ENCODE results near the gene COL4A5.
A peak's percentile ranks its signal among the peaks of the same experiment; 100 is the strongest.

Gene COL4A5

GRCh38 chrX:108671526-108671925 lies 231.9 kb downstream of the COL4A5 start:
- H3K9me3 ChIP-seq (ENCODE audit: control extremely low read depth in 1 of 5, control insufficient read depth in 4 of 5, insufficient read depth in 2 of 5, low read depth in 1 of 5, low read length in 4 of 5), result no peaks in the 10 kb centered on the region
- H3K4me1 ChIP-seq (ENCODE audit: control extremely low read depth in 1 of 4, control insufficient read depth in 4 of 4, insufficient read depth in 4 of 4, low read length in 3 of 4), result no peaks in the 10 kb centered on the region
- no peak for DNase-seq
- no peak overlapping the region for H3K4me3 ChIP-seq (ENCODE audit: control insufficient read depth in 1 of 7, extremely low read depth in 1 of 7, insufficient read depth in 4 of 7, low read depth in 2 of 7, low read length in 6 of 7)
- CTCF ChIA-PET, result no interaction called here
- peaks cover 0 to 2% (median 0%) of the 10 kb centered on the region in 5 experiments for H3K27me3 ChIP-seq (replicated peaks in 2 of 5; ENCODE audit: control insufficient read depth in 4 of 5, insufficient read depth in 5 of 5, low read length in 4 of 5)
- no peak overlapping the region for H3K27ac ChIP-seq (ENCODE audit: insufficient read depth in 1 of 2, low read depth in 1 of 2, low read length in 2 of 2, poor library complexity in 1 of 2, severe bottlenecking in 2 of 2)
- H3K36me3 ChIP-seq (ENCODE audit: control insufficient read depth in 4 of 4, insufficient read depth in 4 of 4, low read length in 3 of 4), result no peaks in the 10 kb centered on the region
- 70% methylated on average over 2 of the region's 2 CpGs for WGBS (ENCODE audit: insufficient coverage)
- POLR2A ChIA-PET, result no interaction called here

DNA sequence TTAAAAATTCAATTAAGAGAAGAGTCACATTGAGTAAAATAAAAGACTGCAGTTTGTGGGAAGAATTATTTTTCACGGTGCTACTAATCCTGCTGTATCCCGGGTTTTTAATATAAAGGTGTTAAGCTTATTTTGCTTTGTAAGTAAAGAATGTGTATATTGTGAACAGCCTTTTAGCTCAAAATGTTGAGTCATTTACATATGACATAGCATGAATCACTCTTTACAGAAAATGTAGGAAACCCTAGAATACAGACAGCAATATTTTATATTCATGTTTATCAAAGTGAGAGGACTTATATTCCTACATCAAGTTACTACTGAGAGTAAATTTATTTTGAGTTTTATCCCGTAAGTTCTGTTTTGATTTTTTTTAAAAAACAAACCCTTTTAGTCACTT lies 257.1 kb downstream of the COL4A5 start:
- H3K36me3 ChIP-seq (ENCODE audit: control insufficient read depth in 4 of 4, insufficient read depth in 4 of 4, low read length in 3 of 4), result no peaks in the 10 kb centered on the region
- H3K4me1 ChIP-seq (ENCODE audit: control extremely low read depth in 1 of 4, control insufficient read depth in 4 of 4, insufficient read depth in 4 of 4, low read length in 3 of 4), result no peaks in the 10 kb centered on the region
- no peaks in the 10 kb centered on the region for H3K9me3 ChIP-seq (ENCODE audit: control extremely low read depth in 1 of 5, control insufficient read depth in 4 of 5, insufficient read depth in 2 of 5, low read depth in 1 of 5, low read length in 4 of 5)
- no peak for DNase-seq
- ChIA-PET CTCF (no interaction called here), POLR2A (no interaction called here)
- no peak overlapping the region for H3K4me3 ChIP-seq (ENCODE audit: control insufficient read depth in 1 of 7, extremely low read depth in 1 of 7, insufficient read depth in 4 of 7, low read depth in 2 of 7, low read length in 6 of 7)
- H3K27ac ChIP-seq (ENCODE audit: insufficient read depth in 1 of 2, low read depth in 1 of 2, low read length in 2 of 2, poor library complexity in 1 of 2, severe bottlenecking in 2 of 2), result no peak overlapping the region
- WGBS (ENCODE audit: insufficient coverage), result 90% methylated on average over 2 of the region's 3 CpGs
- peaks cover 0 to 8% (median 0%) of the 10 kb centered on the region in 5 experiments for H3K27me3 ChIP-seq (replicated peaks in 2 of 5; ENCODE audit: control insufficient read depth in 4 of 5, insufficient read depth in 5 of 5, low read length in 4 of 5)

- H3K36me3 ChIP-seq (ENCODE audit: control insufficient read depth in 4 of 4, insufficient read depth in 4 of 4, low read length in 3 of 4), result no peaks in the 10 kb centered on the region
- H3K4me1 ChIP-seq (ENCODE audit: control extremely low read depth in 1 of 4, control insufficient read depth in 4 of 4, insufficient read depth in 4 of 4, low read length in 3 of 4), result no peaks in the 10 kb centered on the region
- no peak overlapping the region for H3K4me3 ChIP-seq (ENCODE audit: control insufficient read depth in 1 of 7, extremely low read depth in 1 of 7, insufficient read depth in 4 of 7, low read depth in 2 of 7, low read length in 6 of 7)
- peaks cover 0 to 7% (median 0%) of the 10 kb centered on the region in 5 experiments for H3K27me3 ChIP-seq (replicated peaks in 2 of 5; ENCODE audit: control insufficient read depth in 4 of 5, insufficient read depth in 5 of 5, low read length in 4 of 5)
- H3K27ac ChIP-seq (ENCODE audit: insufficient read depth in 1 of 2, low read depth in 1 of 2, low read length in 2 of 2, poor library complexity in 1 of 2, severe bottlenecking in 2 of 2), result no peak overlapping the region
- CTCF ChIA-PET, result interaction anchor here (1.8 kb wide), 1 partner anchor 684 kb away, joined by 7 read pairs; no protein-coding TSS in a partner anchor
- POLR2A ChIA-PET, result no interaction called here
- H3K9me3 ChIP-seq (ENCODE audit: control extremely low read depth in 1 of 5, control insufficient read depth in 4 of 5, insufficient read depth in 2 of 5, low read depth in 1 of 5, low read length in 4 of 5), result no peaks in the 10 kb centered on the region
- peak; percentile 1 to 36 (median 14) for DNase-seq
- 80% methylated on average over 1 of the region's 1 CpG for WGBS (ENCODE audit: insufficient coverage)
These were observed 259.7 kb downstream of the COL4A5 start for GRCh38 chrX:108699368-108699767.

DNA sequence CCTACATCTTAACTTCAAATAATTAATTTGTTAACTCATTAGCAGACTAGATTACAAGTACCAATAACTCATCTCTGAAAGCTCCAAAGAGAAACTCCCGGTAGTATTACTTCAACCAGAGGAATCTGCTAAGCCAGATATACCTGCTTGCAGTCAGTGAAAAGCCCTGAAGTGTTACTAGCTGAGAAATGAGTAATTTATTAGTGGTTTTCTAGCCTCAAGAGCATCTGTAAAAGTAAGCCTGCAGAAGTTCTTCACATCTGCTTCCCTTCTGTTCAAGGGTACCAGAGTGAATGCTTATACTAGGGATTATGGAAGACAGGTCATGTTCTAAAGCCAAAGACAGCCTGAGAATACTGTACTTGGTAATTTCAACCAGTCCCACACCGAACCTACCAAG lies 262.0 kb downstream of the COL4A5 start:
- no peak for DNase-seq

GRCh38 chrX:108702530-108702929 lies 262.9 kb downstream of the COL4A5 start:
- ChIA-PET CTCF (no interaction called here), POLR2A (no interaction called here)
- Histone ChIP-seq H3K36me3 (ENCODE audit: control insufficient read depth in 4 of 4, insufficient read depth in 4 of 4, low read length in 3 of 4) (no peaks in the 10 kb centered on the region), H3K4me1 (ENCODE audit: control extremely low read depth in 1 of 4, control insufficient read depth in 4 of 4, insufficient read depth in 4 of 4, low read length in 3 of 4) (no peaks in the 10 kb centered on the region), H3K27me3 (replicated peaks in 2 of 5; ENCODE audit: control insufficient read depth in 4 of 5, insufficient read depth in 5 of 5, low read length in 4 of 5) (peaks cover 0 to 7% (median 0%) of the 10 kb centered on the region in 5 experiments), H3K9me3 (ENCODE audit: control extremely low read depth in 1 of 5, control insufficient read depth in 4 of 5, insufficient read depth in 2 of 5, low read depth in 1 of 5, low read length in 4 of 5) (no peaks in the 10 kb centered on the region), H3K27ac (ENCODE audit: insufficient read depth in 1 of 2, low read depth in 1 of 2, low read length in 2 of 2, poor library complexity in 1 of 2, severe bottlenecking in 2 of 2) (no peak overlapping the region), H3K4me3 (ENCODE audit: control insufficient read depth in 1 of 7, extremely low read depth in 1 of 7, insufficient read depth in 4 of 7, low read depth in 2 of 7, low read length in 6 of 7) (no peak overlapping the region)
- WGBS (ENCODE audit: insufficient coverage), result no CpG with 5 or more reads among the region's 1 CpG
- no peak for DNase-seq

More for the DNA sequence above, 262.0 kb downstream of the COL4A5 start:
- Histone ChIP-seq H3K4me3 (ENCODE audit: control insufficient read depth in 1 of 7, extremely low read depth in 1 of 7, insufficient read depth in 4 of 7, low read depth in 2 of 7, low read length in 6 of 7) (no peak overlapping the region), H3K27me3 (replicated peaks in 2 of 5; ENCODE audit: control insufficient read depth in 4 of 5, insufficient read depth in 5 of 5, low read length in 4 of 5) (peaks cover 0 to 7% (median 0%) of the 10 kb centered on the region in 5 experiments), H3K9me3 (ENCODE audit: control extremely low read depth in 1 of 5, control insufficient read depth in 4 of 5, insufficient read depth in 2 of 5, low read depth in 1 of 5, low read length in 4 of 5) (no peaks in the 10 kb centered on the region), H3K36me3 (ENCODE audit: control insufficient read depth in 4 of 4, insufficient read depth in 4 of 4, low read length in 3 of 4) (no peaks in the 10 kb centered on the region), H3K4me1 (ENCODE audit: control extremely low read depth in 1 of 4, control insufficient read depth in 4 of 4, insufficient read depth in 4 of 4, low read length in 3 of 4) (no peaks in the 10 kb centered on the region), H3K27ac (ENCODE audit: insufficient read depth in 1 of 2, low read depth in 1 of 2, low read length in 2 of 2, poor library complexity in 1 of 2, severe bottlenecking in 2 of 2) (no peak overlapping the region)
- ChIA-PET CTCF (no interaction called here), POLR2A (no interaction called here)
- 69% methylated on average over 2 of the region's 2 CpGs for WGBS (ENCODE audit: insufficient coverage)

DNA sequence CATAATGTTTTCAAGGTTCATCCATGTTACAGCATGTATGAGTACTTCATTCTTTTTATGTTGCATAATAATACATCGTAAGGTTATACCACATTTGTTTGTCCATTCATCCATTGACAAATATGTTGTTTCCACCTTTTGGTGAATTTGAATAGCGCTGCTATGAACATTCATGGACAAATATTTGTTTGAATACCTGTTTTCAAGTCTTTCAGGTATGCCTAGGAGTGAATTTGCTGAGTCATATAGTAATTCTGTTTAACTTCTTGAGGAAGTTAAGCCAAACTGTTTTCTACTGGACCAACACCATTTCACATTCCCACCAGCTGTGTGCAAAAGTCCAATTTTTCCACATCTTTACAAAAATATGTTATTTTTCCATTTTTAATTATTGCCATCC lies 265.2 kb downstream of the COL4A5 start:
- ChIA-PET POLR2A (no interaction called here), CTCF (no interaction called here)
- DNase-seq, result no peak
- H3K27ac ChIP-seq (ENCODE audit: insufficient read depth in 1 of 2, low read depth in 1 of 2, low read length in 2 of 2, poor library complexity in 1 of 2, severe bottlenecking in 2 of 2), result no peak overlapping the region
- WGBS (ENCODE audit: insufficient coverage), result no CpG with 5 or more reads among the region's 2 CpGs
- peaks cover 0 to 11% (median 0%) of the 10 kb centered on the region in 5 experiments for H3K27me3 ChIP-seq (replicated peaks in 2 of 5; ENCODE audit: control insufficient read depth in 4 of 5, insufficient read depth in 5 of 5, low read length in 4 of 5)
- H3K36me3 ChIP-seq (ENCODE audit: control insufficient read depth in 4 of 4, insufficient read depth in 4 of 4, low read length in 3 of 4), result no peaks in the 10 kb centered on the region
- H3K4me3 ChIP-seq (ENCODE audit: control insufficient read depth in 1 of 7, extremely low read depth in 1 of 7, insufficient read depth in 4 of 7, low read depth in 2 of 7, low read length in 6 of 7), result no peak overlapping the region
- H3K4me1 ChIP-seq (ENCODE audit: control extremely low read depth in 1 of 4, control insufficient read depth in 4 of 4, insufficient read depth in 4 of 4, low read length in 3 of 4), result no peaks in the 10 kb centered on the region
- no peaks in the 10 kb centered on the region for H3K9me3 ChIP-seq (ENCODE audit: control extremely low read depth in 1 of 5, control insufficient read depth in 4 of 5, insufficient read depth in 2 of 5, low read depth in 1 of 5, low read length in 4 of 5)

- CTCF ChIA-PET, result no interaction called here
- POLR2A ChIA-PET, result interaction anchor here (0.7 kb wide), 1 partner anchor 11 kb away, joined by 3 read pairs; no protein-coding TSS in a partner anchor
- H3K36me3 ChIP-seq (ENCODE audit: control insufficient read depth in 4 of 4, insufficient read depth in 4 of 4, low read length in 3 of 4), result no peaks in the 10 kb centered on the region
- no peaks in the 10 kb centered on the region for H3K4me1 ChIP-seq (ENCODE audit: control extremely low read depth in 1 of 4, control insufficient read depth in 4 of 4, insufficient read depth in 4 of 4, low read length in 3 of 4)
- no peak overlapping the region for H3K4me3 ChIP-seq (ENCODE audit: control insufficient read depth in 1 of 7, extremely low read depth in 1 of 7, insufficient read depth in 4 of 7, low read depth in 2 of 7, low read length in 6 of 7)
- peaks cover 0 to 4% (median 0%) of the 10 kb centered on the region in 5 experiments for H3K27me3 ChIP-seq (replicated peaks in 2 of 5; ENCODE audit: control insufficient read depth in 4 of 5, insufficient read depth in 5 of 5, low read length in 4 of 5)
- peaks cover 0 to 2% (median 0%) of the 10 kb centered on the region in 5 experiments for H3K9me3 ChIP-seq (ENCODE audit: control extremely low read depth in 1 of 5, control insufficient read depth in 4 of 5, insufficient read depth in 2 of 5, low read depth in 1 of 5, low read length in 4 of 5)
- H3K27ac ChIP-seq (ENCODE audit: insufficient read depth in 1 of 2, low read depth in 1 of 2, low read length in 2 of 2, poor library complexity in 1 of 2, severe bottlenecking in 2 of 2), result no peak overlapping the region
- DNase-seq, result no peak
- 100% methylated on average over 1 of the region's 1 CpG for WGBS (ENCODE audit: insufficient coverage)
These were observed 273.2 kb downstream of the COL4A5 start for GRCh38 chrX:108712886-108713285.
